Keratinocyte (primary cell): ENCODE data around the gene TSHB.

Experiments
- EZH2 ChIP-seq: IDR thresholded peaks from one replicate; pipeline ENCODE4 v1.6.1; 2012; ENCODE audit warnings: inconsistent platforms, mild to moderate bottlenecking, low read length, moderate library complexity
- TF ChIP-seq, protein P1 (sequence below), 3 experiments: IDR thresholded peaks in 1 of 3; conservative IDR thresholded peaks in 1 of 3; optimal IDR thresholded peaks in 1 of 3; 2 replicates in 2 of 3; 3 replicates in 1 of 3; pipeline versions ENCODE3 to v1.5.1; 2011; ENCODE audit warnings: low read length in 3 of 3, mild to moderate bottlenecking in 3 of 3, moderate library complexity in 2 of 3, control low read depth in 1 of 3, inconsistent platforms in 1 of 3; ENCODE audit not compliant: insufficient read depth in 2 of 3; ENCODE audit errors: extremely low read depth in 1 of 3

DNA sequence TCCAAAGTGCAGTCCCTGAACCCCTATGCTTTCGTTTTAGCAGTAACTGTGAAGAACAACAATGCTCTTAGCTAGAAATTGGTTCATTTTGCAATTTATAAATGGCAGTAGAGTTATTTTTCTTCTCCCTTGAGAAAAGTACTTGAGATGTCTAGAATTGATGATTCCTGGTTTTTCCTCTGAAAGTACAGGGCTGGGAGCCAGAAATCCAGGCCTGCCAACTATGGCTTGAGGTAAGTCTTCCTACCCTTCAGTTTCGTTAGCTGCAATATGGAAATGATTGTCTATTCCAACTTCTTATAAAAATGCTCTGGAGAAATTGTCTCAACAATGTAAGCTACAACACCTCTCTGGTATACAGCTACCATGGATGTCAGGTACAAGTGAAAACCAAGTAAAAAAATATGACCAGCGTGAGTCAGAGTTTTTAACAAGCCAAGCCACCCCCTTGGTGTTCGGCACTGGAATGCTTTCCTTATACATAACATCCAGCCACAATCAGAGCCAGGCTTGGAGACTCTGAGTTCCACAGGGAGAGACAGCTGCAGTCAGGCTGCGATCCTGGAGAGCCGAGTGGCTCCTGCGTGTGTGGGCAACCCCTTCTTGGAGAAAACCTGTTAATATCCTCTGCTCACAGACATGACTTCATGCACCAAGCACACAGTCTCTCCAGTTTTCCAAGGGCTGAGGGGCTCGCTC, 37.7 kb downstream of the TSHB start:
- TF ChIP-seq, protein P1, sequence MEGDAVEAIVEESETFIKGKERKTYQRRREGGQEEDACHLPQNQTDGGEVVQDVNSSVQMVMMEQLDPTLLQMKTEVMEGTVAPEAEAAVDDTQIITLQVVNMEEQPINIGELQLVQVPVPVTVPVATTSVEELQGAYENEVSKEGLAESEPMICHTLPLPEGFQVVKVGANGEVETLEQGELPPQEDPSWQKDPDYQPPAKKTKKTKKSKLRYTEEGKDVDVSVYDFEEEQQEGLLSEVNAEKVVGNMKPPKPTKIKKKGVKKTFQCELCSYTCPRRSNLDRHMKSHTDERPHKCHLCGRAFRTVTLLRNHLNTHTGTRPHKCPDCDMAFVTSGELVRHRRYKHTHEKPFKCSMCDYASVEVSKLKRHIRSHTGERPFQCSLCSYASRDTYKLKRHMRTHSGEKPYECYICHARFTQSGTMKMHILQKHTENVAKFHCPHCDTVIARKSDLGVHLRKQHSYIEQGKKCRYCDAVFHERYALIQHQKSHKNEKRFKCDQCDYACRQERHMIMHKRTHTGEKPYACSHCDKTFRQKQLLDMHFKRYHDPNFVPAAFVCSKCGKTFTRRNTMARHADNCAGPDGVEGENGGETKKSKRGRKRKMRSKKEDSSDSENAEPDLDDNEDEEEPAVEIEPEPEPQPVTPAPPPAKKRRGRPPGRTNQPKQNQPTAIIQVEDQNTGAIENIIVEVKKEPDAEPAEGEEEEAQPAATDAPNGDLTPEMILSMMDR (optimal IDR thresholded peaks at IDR 0.05 in 1 of 3, IDR thresholded peaks at IDR 0.05 in 1 of 3, conservative IDR thresholded peaks at IDR 0.05 in 1 of 3; ENCODE audit: extremely low read depth in 1 of 3, insufficient read depth in 2 of 3, low read length in 3 of 3): no peak
- TF ChIP-seq EZH2: no peak
